B cell (primary cell): ENCODE results near the gene PTPRT.

Experiments used
- EZH2 ChIP-seq: IDR thresholded peaks from 2 replicates; pipeline ENCODE4 v1.6.1; 2012; ENCODE audit warnings: borderline replicate concordance, low read depth, mild to moderate bottlenecking, moderate library complexity, low read length; ENCODE audit not compliant: insufficient read depth, poor library complexity, severe bottlenecking
- TF ChIP-seq, protein P1 (sequence below): fragments of 200-600 bp; IDR thresholded peaks from one replicate; pipeline ENCODE4 v1.8.0; 2022; ENCODE audit warnings: antibody characterized with exemption, mild to moderate bottlenecking

DNA sequence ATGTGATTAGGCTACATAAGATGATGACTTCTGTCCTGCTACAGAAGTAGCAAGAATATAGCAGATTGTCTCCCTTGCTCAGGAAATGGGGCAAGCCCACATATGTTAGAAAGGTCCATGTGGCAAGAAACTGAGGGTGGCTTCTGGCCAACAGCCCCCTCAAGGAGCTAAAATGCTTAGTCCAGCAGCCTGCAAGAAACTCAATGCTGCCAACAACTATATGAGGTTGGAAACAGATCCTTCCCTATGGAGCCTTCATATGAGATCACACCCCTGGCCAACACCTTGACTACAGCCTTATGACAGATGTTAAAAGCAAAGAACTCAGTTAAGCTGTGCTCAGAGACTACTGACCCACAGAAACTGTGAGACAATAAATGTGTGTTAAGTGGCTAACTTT is 22.1 kb downstream of the PTPRT start:
- TF ChIP-seq, protein P1, sequence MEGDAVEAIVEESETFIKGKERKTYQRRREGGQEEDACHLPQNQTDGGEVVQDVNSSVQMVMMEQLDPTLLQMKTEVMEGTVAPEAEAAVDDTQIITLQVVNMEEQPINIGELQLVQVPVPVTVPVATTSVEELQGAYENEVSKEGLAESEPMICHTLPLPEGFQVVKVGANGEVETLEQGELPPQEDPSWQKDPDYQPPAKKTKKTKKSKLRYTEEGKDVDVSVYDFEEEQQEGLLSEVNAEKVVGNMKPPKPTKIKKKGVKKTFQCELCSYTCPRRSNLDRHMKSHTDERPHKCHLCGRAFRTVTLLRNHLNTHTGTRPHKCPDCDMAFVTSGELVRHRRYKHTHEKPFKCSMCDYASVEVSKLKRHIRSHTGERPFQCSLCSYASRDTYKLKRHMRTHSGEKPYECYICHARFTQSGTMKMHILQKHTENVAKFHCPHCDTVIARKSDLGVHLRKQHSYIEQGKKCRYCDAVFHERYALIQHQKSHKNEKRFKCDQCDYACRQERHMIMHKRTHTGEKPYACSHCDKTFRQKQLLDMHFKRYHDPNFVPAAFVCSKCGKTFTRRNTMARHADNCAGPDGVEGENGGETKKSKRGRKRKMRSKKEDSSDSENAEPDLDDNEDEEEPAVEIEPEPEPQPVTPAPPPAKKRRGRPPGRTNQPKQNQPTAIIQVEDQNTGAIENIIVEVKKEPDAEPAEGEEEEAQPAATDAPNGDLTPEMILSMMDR: no peak
- no peak for TF ChIP-seq EZH2
